BLaER1 treated with 17β-estradiol and CSF1 and Interleukin-3, amounts not matched to agents 10 nM and 100 nM (cell line): ENCODE measurements around the gene TSLP.

Experiments used
- H3K27ac ChIP-seq, 11 experiments: shearing (Covaris generic); formaldehyde crosslinking; 2 replicates each; pipeline ENCODE4 v1.8.1; 2022
- H3K27me3 ChIP-seq, 11 experiments: shearing (Covaris generic); formaldehyde crosslinking; 2 replicates each; pipeline ENCODE4 v1.8.1; 2022
- H3K36me3 ChIP-seq, 11 experiments: shearing (Covaris generic); formaldehyde crosslinking; 2 replicates each; pipeline ENCODE4 v1.8.1; 2022
- H3K4me1 ChIP-seq, 10 experiments: shearing (Covaris generic); formaldehyde crosslinking; 2 replicates each; pipeline ENCODE4 v1.8.1; 2022
- H3K4me2 ChIP-seq, 11 experiments: shearing (Covaris generic); formaldehyde crosslinking; 2 replicates each; pipeline ENCODE4 v1.8.1; 2022
- H3K4me3 ChIP-seq, 10 experiments: shearing (Covaris generic); formaldehyde crosslinking; 2 replicates each; pipeline ENCODE4 v1.8.1; 2022
- H3K9ac ChIP-seq, 11 experiments: shearing (Covaris generic); formaldehyde crosslinking; 2 replicates each; pipeline ENCODE4 v1.8.1; 2022
- H3K9me3 ChIP-seq, 11 experiments: shearing (Covaris generic); formaldehyde crosslinking; replicated peaks in 1 of 11; 2 replicates each; pipeline ENCODE4 v1.8.1; 2022
- H4K20me1 ChIP-seq, 11 experiments: shearing (Covaris generic); formaldehyde crosslinking; 2 replicates each; pipeline ENCODE4 v1.8.1; 2022
- Cebpa-rat ChIP-seq, 11 experiments: shearing (Covaris generic); IDR thresholded peaks; 2 replicates each; pipeline ENCODE4 v1.8.1; 2022

Gene TSLP

GRCh38 chr5:111115229-111115628 lies 43.7 kb downstream of the TSLP start:
- Histone ChIP-seq H3K9ac (peak overlapping the region in 6 of 11 experiments; percentile 44 to 76 (median 71); a peak in 9 of 22 replicates), H3K4me2 (peak overlapping the region in 7 of 11 experiments; percentile 54 to 84 (median 76); a peak in 13 of 22 replicates), H3K27ac (peak overlapping the region; percentile 74 to 94 (median 91); a peak in 21 of 22 replicates), H3K4me3 (no peak overlapping the region), H3K27me3 (no peaks in the 10 kb centered on the region), H4K20me1 (no peaks in the 10 kb centered on the region), H3K9me3 (no peaks in the 10 kb centered on the region), H3K4me1 (peaks cover 10 to 91% (median 43%) of the 10 kb centered on the region in 10 experiments; a peak in 19 of 20 replicates), H3K36me3 (peaks cover 39 to 95% (median 83%) of the 10 kb centered on the region in 11 experiments; a peak in 21 of 22 replicates)
- TF ChIP-seq Cebpa-rat (IDR thresholded peaks at IDR 0.05), result no peak

- H3K9ac ChIP-seq, result peak overlapping the region; percentile 63 to 76 (median 72)
- TF ChIP-seq Cebpa-rat (IDR thresholded peaks at IDR 0.05), result peak in 3 of 11 experiments; percentile 14 to 91 (median 89); a peak in 6 of 22 replicates
- peaks cover 41 to 95% (median 87%) of the 10 kb centered on the region in 11 experiments; a peak in 21 of 22 replicates for H3K36me3 ChIP-seq
- no peaks in the 10 kb centered on the region for H4K20me1 ChIP-seq
- no peaks in the 10 kb centered on the region for H3K27me3 ChIP-seq
- peak overlapping the region in 3 of 10 experiments; percentile 24 to 31 (median 28); a peak in 2 of 20 replicates for H3K4me3 ChIP-seq
- H3K27ac ChIP-seq, result peak overlapping the region; percentile 75 to 94 (median 91); a peak in 21 of 22 replicates
- peaks cover 10 to 91% (median 43%) of the 10 kb centered on the region in 10 experiments; a peak in 19 of 20 replicates for H3K4me1 ChIP-seq
- H3K4me2 ChIP-seq, result peak overlapping the region in 10 of 11 experiments; percentile 19 to 84 (median 76); a peak in 19 of 22 replicates
- H3K9me3 ChIP-seq, result no peaks in the 10 kb centered on the region
These were observed 45.0 kb downstream of the TSLP start for GRCh38 chr5:111116550-111116949.

DNA sequence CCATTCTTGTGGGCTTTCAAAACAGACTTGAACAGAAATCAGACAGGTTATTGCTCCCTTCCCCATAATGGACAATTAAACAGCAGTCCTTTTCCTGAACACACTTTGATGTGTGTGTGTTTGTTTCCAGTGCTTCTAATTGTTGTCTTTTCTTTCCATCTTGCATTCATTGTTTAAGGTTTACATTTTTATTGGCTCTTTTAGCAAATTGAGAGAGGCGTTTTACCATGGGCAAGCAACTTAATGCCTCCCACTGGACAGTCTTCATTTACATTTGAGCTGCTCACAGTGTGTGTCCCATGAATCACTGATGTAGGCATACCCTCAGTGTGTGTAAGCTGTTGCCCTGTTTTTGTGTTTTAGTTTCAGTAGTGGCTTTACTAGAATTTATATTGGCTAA lies 45.6 kb downstream of the TSLP start:
- Histone ChIP-seq H4K20me1 (no peaks in the 10 kb centered on the region), H3K4me1 (peaks cover 10 to 91% (median 43%) of the 10 kb centered on the region in 10 experiments; a peak in 19 of 20 replicates), H3K9ac (peak overlapping the region; percentile 13 to 76 (median 71); a peak in 21 of 22 replicates), H3K4me2 (peak overlapping the region in 10 of 11 experiments; percentile 19 to 84 (median 76); a peak in 19 of 22 replicates), H3K4me3 (peak overlapping the region in 1 of 10 experiments; percentile 22; a peak in 2 of 20 replicates), H3K27me3 (no peaks in the 10 kb centered on the region), H3K36me3 (peaks cover 46 to 95% (median 88%) of the 10 kb centered on the region in 11 experiments; a peak in 21 of 22 replicates), H3K9me3 (no peaks in the 10 kb centered on the region), H3K27ac (peak overlapping the region; percentile 75 to 94 (median 91))
- no peak for TF ChIP-seq Cebpa-rat (IDR thresholded peaks at IDR 0.05)

DNA sequence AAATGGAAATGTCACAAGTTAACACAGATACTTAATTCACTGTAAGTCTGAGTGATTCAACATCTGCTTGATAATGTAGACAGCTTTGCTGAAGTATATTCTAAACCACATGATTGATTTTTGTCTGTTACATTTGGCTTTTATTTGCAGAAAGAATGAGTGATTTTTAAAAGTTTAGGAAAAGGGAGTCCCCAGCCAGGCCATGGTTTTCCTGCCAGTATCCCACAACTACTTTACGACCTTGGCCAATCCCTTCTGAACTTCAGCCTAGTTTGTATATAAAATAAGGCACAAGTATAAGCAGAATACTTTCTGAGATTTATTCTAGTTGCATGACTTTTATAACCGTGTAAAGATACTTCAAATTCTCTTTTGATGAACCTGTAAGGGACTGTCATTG lies 47.7 kb downstream of the TSLP start:
- peaks cover 0 to 5% (median 0%) of the 10 kb centered on the region in 11 experiments; a peak in 1 of 22 replicates for H4K20me1 ChIP-seq
- H3K4me3 ChIP-seq, result no peak overlapping the region
- H3K9me3 ChIP-seq, result no peaks in the 10 kb centered on the region
- H3K36me3 ChIP-seq, result peaks cover 56 to 96% (median 89%) of the 10 kb centered on the region in 11 experiments
- no peaks in the 10 kb centered on the region for H3K27me3 ChIP-seq
- peak overlapping the region in 2 of 11 experiments; percentile 45 to 83; a peak in 2 of 22 replicates for H3K4me2 ChIP-seq
- H3K4me1 ChIP-seq, result peaks cover 10 to 89% (median 38%) of the 10 kb centered on the region in 10 experiments; a peak in 19 of 20 replicates
- peak overlapping the region in 10 of 11 experiments; percentile 34 to 94 (median 92); a peak in 18 of 22 replicates for H3K27ac ChIP-seq
- no peak for TF ChIP-seq Cebpa-rat (IDR thresholded peaks at IDR 0.05)
- H3K9ac ChIP-seq, result no peak overlapping the region

DNA sequence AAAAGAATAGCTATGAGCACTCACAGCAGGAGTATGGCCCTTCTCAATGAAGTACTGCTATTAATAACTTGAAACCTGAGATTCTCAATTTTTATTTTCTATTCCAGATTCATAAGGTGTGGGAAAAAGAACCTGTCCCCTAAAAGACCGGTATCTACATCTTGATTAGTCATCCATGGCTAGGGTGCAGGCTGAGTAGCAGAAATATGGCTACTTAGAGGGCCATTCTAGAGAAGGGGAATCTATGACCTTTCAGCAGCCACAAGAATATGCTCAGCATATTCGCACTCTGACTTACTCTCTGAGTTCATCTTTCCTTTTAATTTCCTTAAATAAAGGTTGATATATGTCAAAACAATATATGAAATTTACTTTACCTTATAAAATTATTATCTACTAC lies 48.3 kb downstream of the TSLP start:
- no peaks in the 10 kb centered on the region for H3K27me3 ChIP-seq
- no peak for TF ChIP-seq Cebpa-rat (IDR thresholded peaks at IDR 0.05)
- H4K20me1 ChIP-seq, result peaks cover 0 to 5% (median 0%) of the 10 kb centered on the region in 11 experiments; a peak in 1 of 22 replicates
- H3K9ac ChIP-seq, result no peak overlapping the region
- no peak overlapping the region for H3K4me3 ChIP-seq
- H3K36me3 ChIP-seq, result peaks cover 59 to 95% (median 89%) of the 10 kb centered on the region in 11 experiments
- peak overlapping the region in 1 of 11 experiments; percentile 14; a peak in 1 of 22 replicates for H3K27ac ChIP-seq
- peak overlapping the region in 1 of 11 experiments; percentile 1; a peak in 1 of 22 replicates for H3K4me2 ChIP-seq
- peaks cover 10 to 83% (median 32%) of the 10 kb centered on the region in 10 experiments; a peak in 19 of 20 replicates for H3K4me1 ChIP-seq
- H3K9me3 ChIP-seq, result no peaks in the 10 kb centered on the region

GRCh38 chr5:111120911-111121310 lies 49.4 kb downstream of the TSLP start:
- no peak overlapping the region for H3K9ac ChIP-seq
- H3K27ac ChIP-seq, result no peak overlapping the region
- H3K4me3 ChIP-seq, result no peak overlapping the region
- H3K4me1 ChIP-seq, result peaks cover 8 to 72% (median 21%) of the 10 kb centered on the region in 10 experiments; a peak in 19 of 20 replicates
- H3K9me3 ChIP-seq, result no peaks in the 10 kb centered on the region
- H3K4me2 ChIP-seq, result no peak overlapping the region
- H4K20me1 ChIP-seq, result peaks cover 0 to 5% (median 0%) of the 10 kb centered on the region in 11 experiments; a peak in 1 of 22 replicates
- peaks cover 70 to 95% (median 90%) of the 10 kb centered on the region in 11 experiments for H3K36me3 ChIP-seq
- no peak for TF ChIP-seq Cebpa-rat (IDR thresholded peaks at IDR 0.05)
- H3K27me3 ChIP-seq, result no peaks in the 10 kb centered on the region

DNA sequence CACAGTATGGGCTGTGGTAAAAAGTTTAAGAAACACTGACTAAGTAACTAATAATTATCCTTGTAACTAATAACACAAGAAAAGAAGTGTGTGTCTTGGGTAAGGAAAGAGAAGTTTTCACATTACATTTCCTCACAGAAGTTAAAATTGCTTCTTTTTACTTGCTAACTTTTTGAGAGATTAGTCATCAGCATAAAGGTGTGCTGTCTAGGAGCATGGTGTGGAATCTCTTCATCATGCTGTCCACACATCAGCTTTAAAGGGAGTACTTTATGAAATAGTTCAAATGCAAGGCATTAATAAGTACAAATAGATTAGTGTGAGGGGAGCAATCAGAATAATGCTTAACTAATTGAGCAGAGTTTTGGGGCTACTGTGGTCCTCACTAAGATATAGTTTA lies 50.4 kb downstream of the TSLP start:
- Histone ChIP-seq H3K27ac (no peak overlapping the region), H3K36me3 (peaks cover 79 to 100% (median 98%) of the 10 kb centered on the region in 11 experiments), H3K4me2 (peak overlapping the region in 1 of 11 experiments; percentile 24; a peak in 1 of 22 replicates), H3K4me3 (no peak overlapping the region), H3K4me1 (peaks cover 0 to 63% (median 14%) of the 10 kb centered on the region in 10 experiments; a peak in 18 of 20 replicates), H3K9ac (no peak overlapping the region), H4K20me1 (peaks cover 0 to 5% (median 0%) of the 10 kb centered on the region in 11 experiments; a peak in 1 of 22 replicates), H3K27me3 (no peaks in the 10 kb centered on the region), H3K9me3 (no peaks in the 10 kb centered on the region)
- TF ChIP-seq Cebpa-rat (IDR thresholded peaks at IDR 0.05), result no peak

- H3K27ac ChIP-seq, result 0 out of 22 replicates have a peak overlapping the region, but pooled peaks of 2 of the 11 experiments have one; percentile 4
- H3K4me1 ChIP-seq, result peaks cover 0 to 58% (median 9%) of the 10 kb centered on the region in 10 experiments; a peak in 17 of 20 replicates
- TF ChIP-seq Cebpa-rat (IDR thresholded peaks at IDR 0.05), result no peak
- H3K9me3 ChIP-seq, result no peaks in the 10 kb centered on the region
- no peak overlapping the region for H3K9ac ChIP-seq
- peaks cover 84 to 100% (median 99%) of the 10 kb centered on the region in 11 experiments for H3K36me3 ChIP-seq
- peaks cover 0 to 5% (median 0%) of the 10 kb centered on the region in 11 experiments; a peak in 1 of 22 replicates for H4K20me1 ChIP-seq
- peak overlapping the region in 1 of 11 experiments; percentile 24; a peak in 2 of 22 replicates for H3K4me2 ChIP-seq
- H3K4me3 ChIP-seq, result no peak overlapping the region
- no peaks in the 10 kb centered on the region for H3K27me3 ChIP-seq
These were observed 50.9 kb downstream of the TSLP start for GRCh38 chr5:111122398-111122797.

DNA sequence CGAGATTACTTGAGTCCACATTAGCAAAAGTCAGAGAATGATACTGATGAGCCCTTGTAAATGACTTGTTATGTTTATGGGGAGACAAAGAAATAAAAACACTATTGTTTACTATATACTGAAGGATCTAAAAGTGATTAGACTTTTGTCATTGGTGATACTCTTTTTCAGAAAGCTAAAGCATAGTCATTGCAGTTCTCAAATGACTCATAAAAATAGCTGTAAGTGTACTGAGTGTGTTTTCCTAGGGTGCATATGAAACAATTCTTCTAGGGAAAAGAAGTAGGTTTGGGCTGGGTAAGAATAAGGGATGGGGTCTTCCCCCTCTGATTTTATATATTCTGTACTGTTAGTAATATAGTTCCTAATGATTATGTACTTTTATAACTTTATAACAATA lies 53.3 kb downstream of the TSLP start:
- H3K4me3 ChIP-seq, result no peak overlapping the region
- no peak for TF ChIP-seq Cebpa-rat (IDR thresholded peaks at IDR 0.05)
- peaks cover 0 to 5% (median 0%) of the 10 kb centered on the region in 11 experiments; a peak in 1 of 22 replicates for H4K20me1 ChIP-seq
- no peak overlapping the region for H3K9ac ChIP-seq
- peaks cover 79 to 99% (median 94%) of the 10 kb centered on the region in 11 experiments for H3K36me3 ChIP-seq
- H3K4me2 ChIP-seq, result no peak overlapping the region
- H3K9me3 ChIP-seq, result no peaks in the 10 kb centered on the region
- no peaks in the 10 kb centered on the region for H3K27me3 ChIP-seq
- peaks cover 0 to 43% (median 0%) of the 10 kb centered on the region in 10 experiments; a peak in 6 of 20 replicates for H3K4me1 ChIP-seq
- H3K27ac ChIP-seq, result no peak overlapping the region
